HG03520 (cell line): ENCODE data around the gene LPP.

Experiments
- ATAC-seq: cut with Tn5 transposase; IDR thresholded peaks from one replicate; pipeline ENCODE4 v1.9.1; 2021; ENCODE audit warnings: mild to moderate bottlenecking, moderate library complexity; ENCODE audit not compliant: unreplicated experiment

LPP gene

GRCh38 chr3:188842639-188843038, 688.7 kb downstream of the LPP start:
- no peak for ATAC-seq

GRCh38 chr3:188844096-188844495, 690.1 kb downstream of the LPP start:
- no peak for ATAC-seq

- no peak for ATAC-seq
These were observed 691.6 kb downstream of the LPP start for GRCh38 chr3:188845514-188845913.

GRCh38 chr3:188848947-188849346, 695.0 kb downstream of the LPP start:
- no peak for ATAC-seq

GRCh38 chr3:188853856-188854771, 700.2 kb downstream of the LPP start:
- ATAC-seq, result no peak

- no peak for ATAC-seq
These were observed 700.8 kb downstream of the LPP start for GRCh38 chr3:188854772-188855149.

GRCh38 chr3:188855675-188856074, 701.7 kb downstream of the LPP start:
- no peak for ATAC-seq

GRCh38 chr3:188860147-188860546, 706.2 kb downstream of the LPP start:
- no peak for ATAC-seq

- no peak for ATAC-seq
These were observed 708.1 kb downstream of the LPP start for GRCh38 chr3:188861842-188862744.

- ATAC-seq, result no peak
These were observed 710.0 kb downstream of the LPP start for GRCh38 chr3:188863999-188864406.

GRCh38 chr3:188867691-188868265, 713.8 kb downstream of the LPP start:
- ATAC-seq, result no peak

GRCh38 chr3:188868803-188869202, 714.8 kb downstream of the LPP start:
- no peak for ATAC-seq

GRCh38 chr3:188869628-188870027, 715.7 kb downstream of the LPP start:
- ATAC-seq, result no peak

- ATAC-seq, result no peak
These were observed 716.5 kb downstream of the LPP start for GRCh38 chr3:188870431-188870830.

- no peak for ATAC-seq
These were observed 720.6 kb downstream of the LPP start for GRCh38 chr3:188874576-188874975.

GRCh38 chr3:188875413-188875812, 721.5 kb downstream of the LPP start:
- no peak for ATAC-seq

- ATAC-seq, result no peak
These were observed 722.4 kb downstream of the LPP start for GRCh38 chr3:188876370-188876769.

- ATAC-seq, result no peak
These were observed 723.4 kb downstream of the LPP start for GRCh38 chr3:188877381-188877780.

- ATAC-seq, result no peak
These were observed 724.1 kb downstream of the LPP start for GRCh38 chr3:188878076-188878475.

- ATAC-seq, result no peak
These were observed 728.1 kb downstream of the LPP start for GRCh38 chr3:188881954-188882641.
